WTC11 (cell line): ENCODE measurements around the gene MAP3K6. TPM values are rescaled to one million over a fixed set of nuclear protein-coding genes. Genes with fewer than 3 reads are reported as not detected.
A peak's percentile ranks its signal among the peaks of the same experiment; 100 is the strongest.

Experiments
- ATF1 ChIP-seq: sonication (generic); formaldehyde crosslinking; IDR thresholded peaks from 2 replicates; pipeline ENCODE4 v1.8.1; 2023; ENCODE audit warnings: mild to moderate bottlenecking, moderate library complexity, missing genetic modification reagents
- CBFB ChIP-seq: sonication (generic); formaldehyde crosslinking; IDR thresholded peaks from 2 replicates; pipeline ENCODE4 v1.8.1; 2022; ENCODE audit warnings: mild to moderate bottlenecking, low read depth, missing genetic modification reagents
- CREM ChIP-seq: sonication (generic); formaldehyde crosslinking; IDR thresholded peaks from 2 replicates; pipeline ENCODE4 v1.8.1; 2022; ENCODE audit warnings: mild to moderate bottlenecking, missing genetic modification reagents, moderate library complexity
- FOXK1 ChIP-seq: sonication (generic); formaldehyde crosslinking; IDR thresholded peaks from 2 replicates; pipeline ENCODE4 v1.8.0; 2022; ENCODE audit warnings: mild to moderate bottlenecking, moderate library complexity, missing genetic modification reagents
- FOXP1 ChIP-seq: sonication (generic); formaldehyde crosslinking; IDR thresholded peaks from 2 replicates; pipeline ENCODE4 v1.8.0; 2022; ENCODE audit warnings: missing genetic modification reagents, mild to moderate bottlenecking, moderate library complexity, borderline replicate concordance
- GABPB1 ChIP-seq: sonication (generic); formaldehyde crosslinking; IDR thresholded peaks from 2 replicates; pipeline ENCODE4 v1.8.1; 2023; ENCODE audit warnings: mild to moderate bottlenecking, missing genetic modification reagents
- GTF2I ChIP-seq: fragments of 250-450 bp; sonication (Bioruptor Pico); conservative IDR thresholded peaks from 2 replicates; pipeline ENCODE4 v1.4.0; 2021; ENCODE audit warnings: mild to moderate bottlenecking
- JUN ChIP-seq: sonication (generic); formaldehyde crosslinking; IDR thresholded peaks from 2 replicates; pipeline ENCODE4 v1.8.0; 2023; ENCODE audit warnings: mild to moderate bottlenecking, missing genetic modification reagents
- NFE2L1 ChIP-seq: sonication (generic); formaldehyde crosslinking; IDR thresholded peaks from 2 replicates; pipeline ENCODE4 v1.8.1; 2023; ENCODE audit warnings: missing genetic modification reagents
- NR2C2 ChIP-seq: sonication (generic); formaldehyde crosslinking; IDR thresholded peaks from 2 replicates; pipeline ENCODE4 v1.8.0; 2022; ENCODE audit warnings: mild to moderate bottlenecking, missing genetic modification reagents
- RORB ChIP-seq: fragments of 250-450 bp; sonication (Bioruptor Pico); IDR thresholded peaks from 2 replicates; pipeline ENCODE4 v1.9.0; 2021; ENCODE audit warnings: mild to moderate bottlenecking
- SMAD4 ChIP-seq: sonication (generic); formaldehyde crosslinking; IDR thresholded peaks from 2 replicates; pipeline ENCODE4 v1.8.0; 2022; ENCODE audit warnings: mild to moderate bottlenecking, missing genetic modification reagents
- SP1 ChIP-seq: sonication (generic); formaldehyde crosslinking; conservative IDR thresholded peaks from 2 replicates; pipeline ENCODE4 v1.8.1; 2022; ENCODE audit warnings: missing genetic modification reagents
- TCF7 ChIP-seq: sonication (generic); formaldehyde crosslinking; IDR thresholded peaks from 2 replicates; pipeline ENCODE4 v1.8.0; 2022; ENCODE audit warnings: mild to moderate bottlenecking, low read depth, missing genetic modification reagents, moderate library complexity
- ZBTB21 ChIP-seq: sonication (generic); formaldehyde crosslinking; IDR thresholded peaks from 2 replicates; pipeline ENCODE4 v1.8.1; 2023; ENCODE audit warnings: mild to moderate bottlenecking, missing genetic modification reagents, borderline replicate concordance
- ZNF219 ChIP-seq: sonication (generic); formaldehyde crosslinking; IDR thresholded peaks from 2 replicates; pipeline ENCODE4 v1.8.0; 2023; ENCODE audit warnings: missing genetic modification reagents, mild to moderate bottlenecking, borderline replicate concordance
- ZNF317 ChIP-seq: sonication (generic); formaldehyde crosslinking; IDR thresholded peaks from 2 replicates; pipeline ENCODE4 v1.8.1; 2023; ENCODE audit warnings: low read depth, mild to moderate bottlenecking, moderate library complexity, missing genetic modification reagents, borderline replicate concordance
- total RNA-seq: library from RNA; stranded (reverse); gene quantifications from 3 replicates; pipeline ENCODE4 v1.2.3, GENCODE V29; 2021
- TF ChIP-seq, protein P1 (sequence below): sonication (generic); formaldehyde crosslinking; IDR thresholded peaks from 2 replicates; pipeline ENCODE4 v1.8.1; 2022; ENCODE audit warnings: low read depth, missing genetic modification reagents, borderline replicate concordance
- TF ChIP-seq, protein P2 (sequence below): fragments of 250-450 bp; sonication (Bioruptor Pico); IDR thresholded peaks from 2 replicates; pipeline ENCODE4 v2.1.2; 2022; ENCODE audit warnings: mild to moderate bottlenecking, moderate library complexity
- TF ChIP-seq, protein P3 (sequence below): sonication (generic); formaldehyde crosslinking; IDR thresholded peaks from 2 replicates; pipeline ENCODE4 v1.8.1; 2023; ENCODE audit warnings: mild to moderate bottlenecking, missing genetic modification reagents
- TF ChIP-seq, protein P4 (sequence below): sonication (generic); formaldehyde crosslinking; IDR thresholded peaks from 2 replicates; pipeline ENCODE4 v1.8.0; 2023; ENCODE audit warnings: missing genetic modification reagents, mild to moderate bottlenecking, borderline replicate concordance
- TF ChIP-seq, protein P5 (sequence below): sonication (generic); formaldehyde crosslinking; IDR thresholded peaks from 2 replicates; pipeline ENCODE4 v1.8.0; 2023; ENCODE audit warnings: missing genetic modification reagents
- TF ChIP-seq, protein P6 (sequence below): sonication (generic); formaldehyde crosslinking; IDR thresholded peaks from 2 replicates; pipeline ENCODE4 v1.8.0; 2022; ENCODE audit warnings: mild to moderate bottlenecking, missing genetic modification reagents

Gene MAP3K6
- total RNA-seq, 1 experiment from 2014 or later, result 15.0 TPM

DNA sequence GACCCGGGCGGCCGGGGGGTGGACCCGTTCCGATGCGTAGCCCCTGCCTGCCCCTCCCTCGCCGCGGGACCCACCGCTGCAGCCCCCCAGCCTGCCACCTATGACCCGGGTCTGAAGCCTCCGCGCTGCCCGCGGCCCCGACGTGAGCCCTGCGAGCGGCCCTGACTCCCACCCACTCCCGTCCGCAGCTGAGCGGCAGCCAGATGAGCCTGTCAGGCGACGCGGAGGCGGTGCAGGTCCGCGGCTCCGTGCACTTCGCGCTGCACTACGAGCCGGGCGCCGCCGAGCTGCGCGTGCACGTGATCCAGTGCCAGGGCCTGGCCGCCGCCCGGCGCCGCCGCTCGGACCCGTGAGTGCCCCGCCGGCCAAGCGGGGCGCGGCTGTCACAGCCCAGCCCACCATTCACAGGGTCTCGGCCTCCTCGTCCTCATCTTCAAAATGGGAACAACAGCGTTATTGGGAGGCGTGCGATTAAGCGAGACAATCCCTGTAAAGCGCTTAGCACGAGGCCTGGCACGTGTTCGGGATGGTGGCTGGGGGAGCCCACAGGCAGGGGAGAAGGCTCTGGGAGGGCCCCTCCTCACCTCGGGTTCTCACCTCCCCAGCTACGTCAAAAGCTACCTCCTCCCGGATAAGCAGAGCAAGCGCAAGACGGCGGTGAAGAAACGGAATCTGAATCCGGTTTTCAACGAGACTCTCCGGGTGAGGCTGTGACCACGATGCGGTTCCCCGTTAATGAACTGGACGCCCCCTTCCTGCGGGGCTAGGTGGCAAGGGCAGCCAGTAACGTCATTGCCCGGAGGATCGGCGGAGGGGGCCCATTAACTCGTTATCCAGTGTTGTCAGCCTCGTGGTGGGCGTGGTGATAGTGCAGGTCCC is 16.7 kb downstream of the MAP3K6 start (continued):
- no peak; the same call in 1 of the 2 replicates for TF ChIP-seq NR2C2 (CRISPR knock-in tag)
- peak; percentile 77 for TF ChIP-seq ATF1
- TF ChIP-seq, protein P1, sequence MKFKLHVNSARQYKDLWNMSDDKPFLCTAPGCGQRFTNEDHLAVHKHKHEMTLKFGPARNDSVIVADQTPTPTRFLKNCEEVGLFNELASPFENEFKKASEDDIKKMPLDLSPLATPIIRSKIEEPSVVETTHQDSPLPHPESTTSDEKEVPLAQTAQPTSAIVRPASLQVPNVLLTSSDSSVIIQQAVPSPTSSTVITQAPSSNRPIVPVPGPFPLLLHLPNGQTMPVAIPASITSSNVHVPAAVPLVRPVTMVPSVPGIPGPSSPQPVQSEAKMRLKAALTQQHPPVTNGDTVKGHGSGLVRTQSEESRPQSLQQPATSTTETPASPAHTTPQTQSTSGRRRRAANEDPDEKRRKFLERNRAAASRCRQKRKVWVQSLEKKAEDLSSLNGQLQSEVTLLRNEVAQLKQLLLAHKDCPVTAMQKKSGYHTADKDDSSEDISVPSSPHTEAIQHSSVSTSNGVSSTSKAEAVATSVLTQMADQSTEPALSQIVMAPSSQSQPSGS (CRISPR knock-in tag), result peak; percentile 56; the same call in 1 of the 2 replicates
- TF ChIP-seq JUN (CRISPR knock-in tag), result peak; percentile 83; the same call in 1 of the 2 replicates
- TF ChIP-seq, protein P2, sequence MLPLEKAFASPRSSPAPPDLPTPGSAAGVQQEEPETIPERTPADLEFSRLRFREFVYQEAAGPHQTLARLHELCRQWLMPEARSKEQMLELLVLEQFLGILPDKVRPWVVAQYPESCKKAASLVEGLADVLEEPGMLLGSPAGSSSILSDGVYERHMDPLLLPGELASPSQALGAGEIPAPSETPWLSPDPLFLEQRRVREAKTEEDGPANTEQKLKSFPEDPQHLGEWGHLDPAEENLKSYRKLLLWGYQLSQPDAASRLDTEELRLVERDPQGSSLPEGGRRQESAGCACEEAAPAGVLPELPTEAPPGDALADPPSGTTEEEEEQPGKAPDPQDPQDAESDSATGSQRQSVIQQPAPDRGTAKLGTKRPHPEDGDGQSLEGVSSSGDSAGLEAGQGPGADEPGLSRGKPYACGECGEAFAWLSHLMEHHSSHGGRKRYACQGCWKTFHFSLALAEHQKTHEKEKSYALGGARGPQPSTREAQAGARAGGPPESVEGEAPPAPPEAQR (CRISPR knock-in tag), result no peak
- no peak for TF ChIP-seq SMAD4 (CRISPR knock-in tag)
- peak; percentile 84 for TF ChIP-seq TCF7
- TF ChIP-seq GTF2I, result no peak
- TF ChIP-seq, protein P3, sequence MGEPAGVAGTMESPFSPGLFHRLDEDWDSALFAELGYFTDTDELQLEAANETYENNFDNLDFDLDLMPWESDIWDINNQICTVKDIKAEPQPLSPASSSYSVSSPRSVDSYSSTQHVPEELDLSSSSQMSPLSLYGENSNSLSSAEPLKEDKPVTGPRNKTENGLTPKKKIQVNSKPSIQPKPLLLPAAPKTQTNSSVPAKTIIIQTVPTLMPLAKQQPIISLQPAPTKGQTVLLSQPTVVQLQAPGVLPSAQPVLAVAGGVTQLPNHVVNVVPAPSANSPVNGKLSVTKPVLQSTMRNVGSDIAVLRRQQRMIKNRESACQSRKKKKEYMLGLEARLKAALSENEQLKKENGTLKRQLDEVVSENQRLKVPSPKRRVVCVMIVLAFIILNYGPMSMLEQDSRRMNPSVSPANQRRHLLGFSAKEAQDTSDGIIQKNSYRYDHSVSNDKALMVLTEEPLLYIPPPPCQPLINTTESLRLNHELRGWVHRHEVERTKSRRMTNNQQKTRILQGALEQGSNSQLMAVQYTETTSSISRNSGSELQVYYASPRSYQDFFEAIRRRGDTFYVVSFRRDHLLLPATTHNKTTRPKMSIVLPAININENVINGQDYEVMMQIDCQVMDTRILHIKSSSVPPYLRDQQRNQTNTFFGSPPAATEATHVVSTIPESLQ, result no peak
- TF ChIP-seq FOXK1 (CRISPR knock-in tag), result peak; percentile 77; the same call in 1 of the 2 replicates
- TF ChIP-seq ZNF219, result peak; percentile 76; the same call in 1 of the 2 replicates
- no peak; the same call in none of the 2 replicates for TF ChIP-seq CBFB
- TF ChIP-seq, protein P4, sequence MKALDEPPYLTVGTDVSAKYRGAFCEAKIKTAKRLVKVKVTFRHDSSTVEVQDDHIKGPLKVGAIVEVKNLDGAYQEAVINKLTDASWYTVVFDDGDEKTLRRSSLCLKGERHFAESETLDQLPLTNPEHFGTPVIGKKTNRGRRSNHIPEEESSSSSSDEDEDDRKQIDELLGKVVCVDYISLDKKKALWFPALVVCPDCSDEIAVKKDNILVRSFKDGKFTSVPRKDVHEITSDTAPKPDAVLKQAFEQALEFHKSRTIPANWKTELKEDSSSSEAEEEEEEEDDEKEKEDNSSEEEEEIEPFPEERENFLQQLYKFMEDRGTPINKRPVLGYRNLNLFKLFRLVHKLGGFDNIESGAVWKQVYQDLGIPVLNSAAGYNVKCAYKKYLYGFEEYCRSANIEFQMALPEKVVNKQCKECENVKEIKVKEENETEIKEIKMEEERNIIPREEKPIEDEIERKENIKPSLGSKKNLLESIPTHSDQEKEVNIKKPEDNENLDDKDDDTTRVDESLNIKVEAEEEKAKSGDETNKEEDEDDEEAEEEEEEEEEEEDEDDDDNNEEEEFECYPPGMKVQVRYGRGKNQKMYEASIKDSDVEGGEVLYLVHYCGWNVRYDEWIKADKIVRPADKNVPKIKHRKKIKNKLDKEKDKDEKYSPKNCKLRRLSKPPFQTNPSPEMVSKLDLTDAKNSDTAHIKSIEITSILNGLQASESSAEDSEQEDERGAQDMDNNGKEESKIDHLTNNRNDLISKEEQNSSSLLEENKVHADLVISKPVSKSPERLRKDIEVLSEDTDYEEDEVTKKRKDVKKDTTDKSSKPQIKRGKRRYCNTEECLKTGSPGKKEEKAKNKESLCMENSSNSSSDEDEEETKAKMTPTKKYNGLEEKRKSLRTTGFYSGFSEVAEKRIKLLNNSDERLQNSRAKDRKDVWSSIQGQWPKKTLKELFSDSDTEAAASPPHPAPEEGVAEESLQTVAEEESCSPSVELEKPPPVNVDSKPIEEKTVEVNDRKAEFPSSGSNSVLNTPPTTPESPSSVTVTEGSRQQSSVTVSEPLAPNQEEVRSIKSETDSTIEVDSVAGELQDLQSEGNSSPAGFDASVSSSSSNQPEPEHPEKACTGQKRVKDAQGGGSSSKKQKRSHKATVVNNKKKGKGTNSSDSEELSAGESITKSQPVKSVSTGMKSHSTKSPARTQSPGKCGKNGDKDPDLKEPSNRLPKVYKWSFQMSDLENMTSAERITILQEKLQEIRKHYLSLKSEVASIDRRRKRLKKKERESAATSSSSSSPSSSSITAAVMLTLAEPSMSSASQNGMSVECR, result peak; percentile 41; the same call in 1 of the 2 replicates
- no peak for TF ChIP-seq GABPB1 (CRISPR knock-in tag)
- peak; percentile 62; the same call in 1 of the 2 replicates for TF ChIP-seq CREM (CRISPR knock-in tag)
- peak; percentile 82 for TF ChIP-seq SP1
- TF ChIP-seq, protein P5, sequence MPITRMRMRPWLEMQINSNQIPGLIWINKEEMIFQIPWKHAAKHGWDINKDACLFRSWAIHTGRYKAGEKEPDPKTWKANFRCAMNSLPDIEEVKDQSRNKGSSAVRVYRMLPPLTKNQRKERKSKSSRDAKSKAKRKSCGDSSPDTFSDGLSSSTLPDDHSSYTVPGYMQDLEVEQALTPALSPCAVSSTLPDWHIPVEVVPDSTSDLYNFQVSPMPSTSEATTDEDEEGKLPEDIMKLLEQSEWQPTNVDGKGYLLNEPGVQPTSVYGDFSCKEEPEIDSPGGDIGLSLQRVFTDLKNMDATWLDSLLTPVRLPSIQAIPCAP (CRISPR knock-in tag), result peak; percentile 93
- 0 out of 2 replicates have a peak, but pooled peaks have one; percentile 41 for TF ChIP-seq ZBTB21
- TF ChIP-seq FOXP1 (CRISPR knock-in tag), result peak; percentile 96
- TF ChIP-seq RORB (CRISPR knock-in tag), result no peak
- peak; percentile 57; the same call in 1 of the 2 replicates for TF ChIP-seq ZNF317
- peak; percentile 93 for TF ChIP-seq NFE2L1 (CRISPR knock-in tag)
- TF ChIP-seq, protein P6, sequence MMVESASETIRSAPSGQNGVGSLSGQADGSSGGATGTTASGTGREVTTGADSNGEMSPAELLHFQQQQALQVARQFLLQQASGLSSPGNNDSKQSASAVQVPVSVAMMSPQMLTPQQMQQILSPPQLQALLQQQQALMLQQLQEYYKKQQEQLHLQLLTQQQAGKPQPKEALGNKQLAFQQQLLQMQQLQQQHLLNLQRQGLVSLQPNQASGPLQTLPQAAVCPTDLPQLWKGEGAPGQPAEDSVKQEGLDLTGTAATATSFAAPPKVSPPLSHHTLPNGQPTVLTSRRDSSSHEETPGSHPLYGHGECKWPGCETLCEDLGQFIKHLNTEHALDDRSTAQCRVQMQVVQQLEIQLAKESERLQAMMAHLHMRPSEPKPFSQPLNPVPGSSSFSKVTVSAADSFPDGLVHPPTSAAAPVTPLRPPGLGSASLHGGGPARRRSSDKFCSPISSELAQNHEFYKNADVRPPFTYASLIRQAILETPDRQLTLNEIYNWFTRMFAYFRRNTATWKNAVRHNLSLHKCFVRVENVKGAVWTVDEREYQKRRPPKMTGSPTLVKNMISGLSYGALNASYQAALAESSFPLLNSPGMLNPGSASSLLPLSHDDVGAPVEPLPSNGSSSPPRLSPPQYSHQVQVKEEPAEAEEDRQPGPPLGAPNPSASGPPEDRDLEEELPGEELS (CRISPR knock-in tag), result peak; percentile 96
